Liver (tissue), 9 donors: ENCODE data around the gene NDUFA13. TPM values are rescaled to one million over a fixed set of nuclear protein-coding genes. Genes with fewer than 3 reads are reported as not detected.

Source experiments
- DNase-seq: peaks from one replicate; pipeline ENCODE4 v3.0.0-alpha.2; 2017; ENCODE audit warnings: low spot score
- H3K27ac ChIP-seq, 2 donors: one replicate each; pipeline ENCODE4 v1.7.0; 2013; ENCODE audit warnings: inconsistent platforms in 2 of 2, low read length in 2 of 2, control low read depth in 1 of 2, low read depth in 1 of 2, mild to moderate bottlenecking in 1 of 2
- H3K27me3 ChIP-seq, 4 donors: one replicate each; pipeline versions ENCODE4 v1.6.1 to v1.7.0; 2013; ENCODE audit warnings: low read length in 3 of 4, inconsistent platforms in 1 of 4, mild to moderate bottlenecking in 1 of 4, moderate library complexity in 1 of 4; ENCODE audit not compliant: control insufficient read depth in 4 of 4, insufficient read depth in 4 of 4
- H3K36me3 ChIP-seq, 4 donors: one replicate each; pipeline versions ENCODE4 v1.6.1 to v1.7.0; 2013; ENCODE audit warnings: low read length in 3 of 4, mild to moderate bottlenecking in 3 of 4, low read depth in 1 of 4, moderate library complexity in 1 of 4; ENCODE audit not compliant: control insufficient read depth in 4 of 4, insufficient read depth in 3 of 4
- H3K4me1 ChIP-seq, 4 donors: one replicate each; pipeline versions ENCODE4 v1.6.1 to v1.7.0; 2013; ENCODE audit warnings: low read length in 3 of 4, mild to moderate bottlenecking in 3 of 4, moderate library complexity in 1 of 4; ENCODE audit not compliant: control insufficient read depth in 4 of 4, insufficient read depth in 4 of 4
- H3K4me3 ChIP-seq, 3 donors: one replicate each; pipeline versions ENCODE4 v1.6.1 to v1.7.0; 2013; ENCODE audit warnings: low read length in 3 of 3, control low read depth in 1 of 3, low read depth in 1 of 3, mild to moderate bottlenecking in 1 of 3
- H3K9ac ChIP-seq, 2 donors: one replicate each; pipeline ENCODE4 v1.7.0; 2013; ENCODE audit warnings: low read length in 2 of 2, mild to moderate bottlenecking in 2 of 2, moderate library complexity in 2 of 2, control low read depth in 1 of 2, low read depth in 1 of 2
- H3K9me3 ChIP-seq, 4 donors: one replicate each; pipeline versions ENCODE4 v1.6.1 to v1.7.0; 2013; ENCODE audit warnings: low read length in 3 of 4; ENCODE audit not compliant: control insufficient read depth in 4 of 4
- ATF3 ChIP-seq: IDR thresholded peaks from 2 replicates; pipeline ENCODE4 v1.6.1; 2016; ENCODE audit warnings: antibody characterized with exemption
- CTCF ChIP-seq: fragments of 150-350 bp; IDR thresholded peaks from 2 replicates; pipeline ENCODE4 v1.5.1; 2017; ENCODE audit warnings: improper control_type of control experiment, low read depth, low read length; ENCODE audit not compliant: missing input control
- EGR1 ChIP-seq, 2 donors: IDR thresholded peaks; 2 replicates each; pipeline ENCODE4 v1.6.1; 2016 to 2018; ENCODE audit warnings: antibody characterized with exemption in 2 of 2, low read depth in 2 of 2
- FOXA2 ChIP-seq: IDR thresholded peaks from 2 replicates; pipeline ENCODE4 v1.6.1; 2016; ENCODE audit warnings: antibody characterized with exemption
- GABPA ChIP-seq, 2 donors: IDR thresholded peaks in 1 of 2; conservative IDR thresholded peaks in 1 of 2; 2 replicates each; pipeline ENCODE4 v1.6.1; 2016; ENCODE audit warnings: antibody characterized with exemption in 2 of 2, mild to moderate bottlenecking in 1 of 2, moderate library complexity in 1 of 2
- HNF4A ChIP-seq, 2 donors: conservative IDR thresholded peaks; 2 replicates each; pipeline ENCODE4 v1.6.1; 2016; ENCODE audit warnings: antibody characterized with exemption in 2 of 2, mild to moderate bottlenecking in 2 of 2
- JUND ChIP-seq, 2 donors: IDR thresholded peaks; 2 replicates each; pipeline ENCODE4 v1.6.1; 2016; ENCODE audit warnings: antibody characterized with exemption in 2 of 2
- MAX ChIP-seq: IDR thresholded peaks from 2 replicates; pipeline ENCODE4 v1.6.1; 2016; ENCODE audit warnings: antibody characterized with exemption
- NR2F2 ChIP-seq: IDR thresholded peaks from 2 replicates; pipeline ENCODE4 v1.6.1; 2016; ENCODE audit warnings: antibody characterized with exemption
- RAD21 ChIP-seq, 2 donors: IDR thresholded peaks; 2 replicates each; pipeline ENCODE4 v1.6.1; 2016; ENCODE audit warnings: antibody characterized with exemption in 2 of 2, mild to moderate bottlenecking in 2 of 2
- RXRA ChIP-seq, 2 donors: IDR thresholded peaks; 2 replicates each; pipeline ENCODE4 v1.6.1; 2017 to 2018; ENCODE audit warnings: antibody characterized with exemption in 2 of 2, mild to moderate bottlenecking in 1 of 2
- SP1 ChIP-seq: IDR thresholded peaks from 2 replicates; pipeline ENCODE4 v1.6.1; 2018; ENCODE audit warnings: antibody characterized with exemption, mild to moderate bottlenecking
- TAF1 ChIP-seq: conservative IDR thresholded peaks from 2 replicates; pipeline ENCODE4 v1.6.1; 2016; ENCODE audit warnings: antibody characterized with exemption, mild to moderate bottlenecking
- YY1 ChIP-seq: IDR thresholded peaks from 2 replicates; pipeline ENCODE4 v1.6.1; 2016; ENCODE audit warnings: antibody characterized with exemption, mild to moderate bottlenecking
- ZBTB33 ChIP-seq: IDR thresholded peaks from 2 replicates; pipeline ENCODE4 v1.6.1; 2016; ENCODE audit warnings: antibody characterized with exemption
- WGBS: extraction: QIAGEN DNeasy Blood & Tissue Kit; methylation state at CpG from one replicate; pipeline ENCODE4 v1.1.7; 2013; 5-methylcytosine and 5-hydroxymethylcytosine counted together
- polyA plus RNA-seq, 2 donors: library from polyadenylated mRNA; stranded (reverse) in 1 of 2; unstranded in 1 of 2; fragments of 200-250 nt in 1 of 2; fragments of >200 nt in 1 of 2; fragmentation: Nextera tagmentation in 1 of 2; extraction: Ambion mirVana in 1 of 2; gene quantifications; one replicate each; pipeline versions ENCODE4 v1.2.1 to v1.2.3, GENCODE V29; 2013 to 2015
- total RNA-seq, 2 donors: library from RNA; depleted of rRNA; stranded (reverse); fragments of >200 nt; gene quantifications; one replicate each; pipeline ENCODE4 v1.2.3, GENCODE V29; 2014
- TF ChIP-seq, protein P1 (sequence below): IDR thresholded peaks from 2 replicates; pipeline ENCODE4 v1.6.1; 2016; ENCODE audit warnings: antibody characterized with exemption, mild to moderate bottlenecking
- donor health status: healthy.
- donor health status: healthy.
- donor health status: healthy.
- donor health status: healthy.
- donor health status: healthy.

Gene NDUFA13
- total and polyA plus RNA-seq, 4 donors = 45.3 to 239 (median 130) TPM

DNA sequence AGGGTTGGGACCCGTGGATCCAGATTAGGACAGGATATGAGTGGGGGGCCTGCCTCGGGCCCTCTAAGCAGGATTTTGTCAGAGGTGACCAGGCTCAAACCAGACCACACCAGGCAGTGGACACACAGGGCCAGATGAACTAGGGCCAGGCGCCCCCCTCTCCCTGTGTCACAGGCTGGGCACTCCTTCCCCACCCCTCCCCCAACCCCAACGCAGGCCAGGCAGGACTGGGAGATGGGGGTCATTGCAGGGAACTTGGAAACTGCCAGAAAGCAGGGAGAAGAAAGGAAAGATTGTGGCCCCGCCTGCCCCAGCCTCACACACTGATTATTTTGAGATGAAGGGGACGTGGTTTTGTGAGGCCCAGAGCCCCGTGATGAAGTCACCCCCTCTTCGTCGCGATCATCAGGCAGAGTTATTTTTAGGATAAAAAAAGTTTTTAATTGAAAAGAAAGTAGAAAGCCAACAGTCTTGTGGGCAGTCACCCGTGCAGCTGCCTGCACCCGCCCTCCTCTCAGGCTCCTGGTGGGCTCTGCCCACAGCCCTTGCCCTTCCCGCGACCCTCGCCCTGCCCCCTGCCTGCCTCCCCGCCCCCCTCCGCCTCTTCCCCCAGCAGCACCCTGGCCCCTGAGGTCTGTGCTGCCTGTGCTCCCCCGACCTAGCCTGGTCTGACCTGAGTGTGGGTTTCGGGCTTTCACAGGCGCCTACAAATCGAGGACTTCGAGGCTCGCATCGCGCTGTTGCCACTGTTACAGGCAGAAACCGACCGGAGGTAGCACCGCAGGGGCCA is 10.8 kb downstream of the NDUFA13 start:
- 89% methylated on average over 28 of the region's 28 CpGs for WGBS
- H3K4me3 ChIP-seq = no peak overlapping the region
- H3K27ac ChIP-seq = no peak overlapping the region
- peaks cover 0 to 10% (median 6%) of the 10 kb centered on the region in 4 donors for H3K36me3 ChIP-seq
- TF ChIP-seq RAD21 (IDR thresholded peaks at IDR 0.05) (no peak), TAF1 (no peak), FOXA2 (no peak), EGR1 (IDR thresholded peaks at IDR 0.05; ENCODE audit: low read depth in 2 of 2) (no peak), MAX (no peak), ATF3 (no peak), GABPA (IDR thresholded peaks at IDR 0.05 in 1 of 2, conservative IDR thresholded peaks at IDR 0.05 in 1 of 2) (no peak), SP1 (no peak), HNF4A (conservative IDR thresholded peaks at IDR 0.05) (no peak), RXRA (IDR thresholded peaks at IDR 0.05) (no peak), JUND (IDR thresholded peaks at IDR 0.05) (no peak), ZBTB33 (no peak), YY1 (no peak)
- TF ChIP-seq, protein P1, sequence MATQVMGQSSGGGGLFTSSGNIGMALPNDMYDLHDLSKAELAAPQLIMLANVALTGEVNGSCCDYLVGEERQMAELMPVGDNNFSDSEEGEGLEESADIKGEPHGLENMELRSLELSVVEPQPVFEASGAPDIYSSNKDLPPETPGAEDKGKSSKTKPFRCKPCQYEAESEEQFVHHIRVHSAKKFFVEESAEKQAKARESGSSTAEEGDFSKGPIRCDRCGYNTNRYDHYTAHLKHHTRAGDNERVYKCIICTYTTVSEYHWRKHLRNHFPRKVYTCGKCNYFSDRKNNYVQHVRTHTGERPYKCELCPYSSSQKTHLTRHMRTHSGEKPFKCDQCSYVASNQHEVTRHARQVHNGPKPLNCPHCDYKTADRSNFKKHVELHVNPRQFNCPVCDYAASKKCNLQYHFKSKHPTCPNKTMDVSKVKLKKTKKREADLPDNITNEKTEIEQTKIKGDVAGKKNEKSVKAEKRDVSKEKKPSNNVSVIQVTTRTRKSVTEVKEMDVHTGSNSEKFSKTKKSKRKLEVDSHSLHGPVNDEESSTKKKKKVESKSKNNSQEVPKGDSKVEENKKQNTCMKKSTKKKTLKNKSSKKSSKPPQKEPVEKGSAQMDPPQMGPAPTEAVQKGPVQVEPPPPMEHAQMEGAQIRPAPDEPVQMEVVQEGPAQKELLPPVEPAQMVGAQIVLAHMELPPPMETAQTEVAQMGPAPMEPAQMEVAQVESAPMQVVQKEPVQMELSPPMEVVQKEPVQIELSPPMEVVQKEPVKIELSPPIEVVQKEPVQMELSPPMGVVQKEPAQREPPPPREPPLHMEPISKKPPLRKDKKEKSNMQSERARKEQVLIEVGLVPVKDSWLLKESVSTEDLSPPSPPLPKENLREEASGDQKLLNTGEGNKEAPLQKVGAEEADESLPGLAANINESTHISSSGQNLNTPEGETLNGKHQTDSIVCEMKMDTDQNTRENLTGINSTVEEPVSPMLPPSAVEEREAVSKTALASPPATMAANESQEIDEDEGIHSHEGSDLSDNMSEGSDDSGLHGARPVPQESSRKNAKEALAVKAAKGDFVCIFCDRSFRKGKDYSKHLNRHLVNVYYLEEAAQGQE = no peak
- H3K9ac ChIP-seq = no peak overlapping the region
- no peaks in the 10 kb centered on the region for H3K27me3 ChIP-seq
- no peak for DNase-seq
- H3K4me1 ChIP-seq = no peaks in the 10 kb centered on the region
- no peaks in the 10 kb centered on the region for H3K9me3 ChIP-seq

GRCh38 chr19:19527371-19527656 is 11.3 kb downstream of the NDUFA13 start:
- Histone ChIP-seq H3K36me3 (peaks cover 0 to 10% (median 6%) of the 10 kb centered on the region in 4 donors), H3K9me3 (no peaks in the 10 kb centered on the region), H3K27ac (no peak overlapping the region), H3K9ac (no peak overlapping the region), H3K4me3 (no peak overlapping the region), H3K27me3 (no peaks in the 10 kb centered on the region), H3K4me1 (peaks cover 0 to 4% (median under 1%) of the 10 kb centered on the region in 4 donors)
- TF ChIP-seq NR2F2 (no peak), ATF3 (no peak), JUND (IDR thresholded peaks at IDR 0.05) (no peak), EGR1 (IDR thresholded peaks at IDR 0.05; ENCODE audit: low read depth in 2 of 2) (no peak), ZBTB33 (no peak), RAD21 (IDR thresholded peaks at IDR 0.05) (no peak), RXRA (IDR thresholded peaks at IDR 0.05) (no peak), CTCF (no peak)
- 97% methylated on average over 9 of the region's 9 CpGs for WGBS
- DNase-seq = no peak
